Tibial nerve (tissue), 4 donors: ENCODE data around the gene DNASE1L2.

ENCODE experiments used
- CTCF ChIP-seq, 5 experiments: fragments of 200-600 bp in 3 of 5; fragments of 450-650 bp in 2 of 5; sonication (generic) in 3 of 5; IDR thresholded peaks; one replicate each; pipeline ENCODE4 v1.5.1; 2016 to 2019; ENCODE audit warnings: antibody characterized with exemption in 5 of 5, mild to moderate bottlenecking in 3 of 5, moderate library complexity in 2 of 5
- EP300 ChIP-seq, 2 donors: sonication (generic); formaldehyde crosslinking; IDR thresholded peaks; one replicate each; pipeline ENCODE4 v1.6.1; 2017; ENCODE audit warnings: antibody characterized with exemption in 2 of 2, mild to moderate bottlenecking in 1 of 2

GRCh38 chr16:2229091-2229490 lies 7.2 kb upstream of the DNASE1L2 start:
- TF ChIP-seq CTCF (IDR thresholded peaks at IDR 0.05) = no peak
- TF ChIP-seq EP300 (IDR thresholded peaks at IDR 0.05) = no peak
